SK-N-SH treated with all-trans-retinoic acid at 6 μM for 48 hours (cell line): Measurements from ENCODE around the gene GPR150.

Experiments
- ATAC-seq: fragments of 200-7000 bp; cut with Tn5 transposase; 3 replicates; pipeline ENCODE4 v1.9.1; 2020; ENCODE audit warnings: mild to moderate bottlenecking, moderate library complexity
- ARNTL ChIP-seq: fragments of 450-650 bp; formaldehyde crosslinking; IDR thresholded peaks from 2 replicates; pipeline ENCODE4 v1.5.0; 2020; ENCODE audit warnings: low read depth, mild to moderate bottlenecking, moderate library complexity, borderline replicate concordance
- BACH2 ChIP-seq: fragments of 250-450 bp; sonication (Bioruptor Pico); IDR thresholded peaks from 2 replicates; pipeline ENCODE4 v1.9.0; 2021; ENCODE audit warnings: mild to moderate bottlenecking, borderline replicate concordance
- CREB5 ChIP-seq: fragments of 250-450 bp; sonication (Bioruptor Pico); IDR thresholded peaks from 2 replicates; pipeline ENCODE4 v1.5.1; 2020; ENCODE audit warnings: low read depth, mild to moderate bottlenecking, moderate library complexity
- CSDC2 ChIP-seq: fragments of 250-450 bp; sonication (Bioruptor Pico); IDR thresholded peaks from 2 replicates; pipeline ENCODE4 v1.5.0; 2020; ENCODE audit warnings: mild to moderate bottlenecking, moderate library complexity
- CSRNP3 ChIP-seq: fragments of 250-450 bp; sonication (Bioruptor Pico); IDR thresholded peaks from 2 replicates; pipeline ENCODE4 v1.5.1; 2021; ENCODE audit warnings: mild to moderate bottlenecking, moderate library complexity
- ESRRG ChIP-seq: fragments of 250-450 bp; sonication (Bioruptor Pico); IDR thresholded peaks from 2 replicates; pipeline ENCODE4 v1.6.1; 2021; ENCODE audit warnings: mild to moderate bottlenecking
- GLIS3 ChIP-seq: fragments of 250-450 bp; sonication (Bioruptor Pico); IDR thresholded peaks from 2 replicates; pipeline ENCODE4 v1.5.0; 2020; ENCODE audit warnings: mild to moderate bottlenecking, moderate library complexity
- ISL1 ChIP-seq: fragments of 250-450 bp; sonication (Bioruptor Pico); IDR thresholded peaks from 2 replicates; pipeline ENCODE4 v2.1.2; 2022; ENCODE audit warnings: mild to moderate bottlenecking, moderate library complexity
- OSR1 ChIP-seq: fragments of 250-450 bp; sonication (Bioruptor Pico); IDR thresholded peaks from 2 replicates; pipeline ENCODE4 v1.8.0; 2022; ENCODE audit warnings: moderate library complexity, mild to moderate bottlenecking, inconsistent platforms
- PATZ1 ChIP-seq: fragments of 250-450 bp; sonication (Bioruptor Pico); IDR thresholded peaks from 2 replicates; pipeline ENCODE4 v1.8.0; 2020; ENCODE audit warnings: mild to moderate bottlenecking, moderate library complexity, borderline replicate concordance
- PPARA ChIP-seq: fragments of 250-450 bp; sonication (Bioruptor Pico); IDR thresholded peaks from 2 replicates; pipeline ENCODE4 v1.5.0; 2020; ENCODE audit warnings: mild to moderate bottlenecking, borderline replicate concordance
- RARB ChIP-seq: fragments of 250-450 bp; sonication (Bioruptor Pico); IDR thresholded peaks from 2 replicates; pipeline ENCODE4 v1.8.0; 2021; ENCODE audit warnings: mild to moderate bottlenecking, moderate library complexity
- SNAI2 ChIP-seq: fragments of 250-450 bp; sonication (Bioruptor Pico); IDR thresholded peaks from 2 replicates; pipeline ENCODE4 v1.5.0; 2020; ENCODE audit warnings: mild to moderate bottlenecking, moderate library complexity
- TCF4 ChIP-seq: fragments of 250-450 bp; sonication (Bioruptor Pico); IDR thresholded peaks from 2 replicates; pipeline ENCODE4 v1.8.0; 2021; ENCODE audit warnings: mild to moderate bottlenecking, moderate library complexity, borderline replicate concordance
- TOX ChIP-seq: fragments of 250-450 bp; sonication (Bioruptor Pico); IDR thresholded peaks from 2 replicates; pipeline ENCODE4 v1.8.0; 2021; ENCODE audit warnings: mild to moderate bottlenecking, moderate library complexity, borderline replicate concordance
- ZC3H10 ChIP-seq: fragments of 250-450 bp; sonication (Bioruptor Pico); IDR thresholded peaks from 2 replicates; pipeline ENCODE4 v1.5.1; 2021; ENCODE audit warnings: mild to moderate bottlenecking, moderate library complexity
- ZFP3 ChIP-seq: fragments of 250-450 bp; sonication (Bioruptor Pico); IDR thresholded peaks from 2 replicates; pipeline ENCODE4 v1.5.0; 2020; ENCODE audit warnings: mild to moderate bottlenecking, moderate library complexity
- ZFP30 ChIP-seq: fragments of 450-650 bp; formaldehyde crosslinking; IDR thresholded peaks from 2 replicates; pipeline ENCODE4 v1.5.0; 2022; ENCODE audit warnings: mild to moderate bottlenecking, moderate library complexity
- ZNF565 ChIP-seq: fragments of 450-650 bp; formaldehyde crosslinking; conservative IDR thresholded peaks from 2 replicates; pipeline ENCODE4 v1.5.0; 2020; ENCODE audit warnings: low read depth, mild to moderate bottlenecking, moderate library complexity
- ZNF70 ChIP-seq: fragments of 450-650 bp; formaldehyde crosslinking; IDR thresholded peaks from 2 replicates; pipeline ENCODE4 v1.5.0; 2020; ENCODE audit warnings: mild to moderate bottlenecking, moderate library complexity
- TF ChIP-seq, protein P1 (sequence below): fragments of 250-450 bp; sonication (Bioruptor Pico); IDR thresholded peaks from 2 replicates; pipeline ENCODE4 v1.5.0; 2020; ENCODE audit warnings: mild to moderate bottlenecking, moderate library complexity
- TF ChIP-seq, protein P2 (sequence below): fragments of 250-450 bp; sonication (Bioruptor Pico); IDR thresholded peaks from 2 replicates; pipeline ENCODE4 v1.8.0; 2021; ENCODE audit warnings: low read depth, mild to moderate bottlenecking, moderate library complexity, borderline replicate concordance

Gene GPR150

DNA sequence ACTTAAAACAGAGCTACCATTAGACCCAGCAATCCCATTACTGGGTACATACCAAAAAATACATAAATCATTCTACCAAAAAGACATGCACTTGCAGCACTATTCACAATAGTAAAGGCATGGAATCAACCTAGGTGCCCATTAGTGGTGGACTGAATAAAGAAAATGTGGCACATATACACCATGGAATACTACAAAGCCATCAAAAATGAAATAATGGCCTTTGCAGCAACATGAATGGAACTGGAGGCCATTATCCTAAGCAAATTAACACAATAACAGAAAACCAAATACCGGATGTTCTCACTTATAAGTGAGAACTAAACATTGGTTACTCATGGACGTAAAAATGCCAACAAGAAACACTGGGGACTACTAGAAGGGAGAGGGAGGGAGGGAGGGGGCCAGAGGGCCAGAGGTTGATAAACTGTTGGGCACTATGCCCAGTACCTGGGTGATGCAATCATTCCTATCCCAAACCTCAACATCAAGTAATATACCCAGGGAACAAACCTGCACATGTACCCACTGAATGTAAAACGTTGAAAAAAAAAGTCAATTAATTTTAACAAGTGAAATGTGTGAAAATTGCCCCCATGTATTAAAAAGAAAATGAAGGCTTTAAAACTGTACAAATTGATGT lies 24.5 kb upstream of the GPR150 start:
- no peak for ATAC-seq
- TF ChIP-seq RARB (no peak), ZFP3 (CRISPR knock-in tag) (no peak), ZC3H10 (CRISPR knock-in tag) (no peak), ZNF565 (CRISPR knock-in tag) (no peak), CSRNP3 (CRISPR knock-in tag) (no peak), ZFP30 (CRISPR knock-in tag) (no peak), ZNF70 (CRISPR knock-in tag) (no peak), TOX (CRISPR knock-in tag) (no peak), OSR1 (CRISPR knock-in tag) (no peak), CSDC2 (CRISPR knock-in tag) (no peak), PATZ1 (CRISPR knock-in tag) (no peak)

DNA sequence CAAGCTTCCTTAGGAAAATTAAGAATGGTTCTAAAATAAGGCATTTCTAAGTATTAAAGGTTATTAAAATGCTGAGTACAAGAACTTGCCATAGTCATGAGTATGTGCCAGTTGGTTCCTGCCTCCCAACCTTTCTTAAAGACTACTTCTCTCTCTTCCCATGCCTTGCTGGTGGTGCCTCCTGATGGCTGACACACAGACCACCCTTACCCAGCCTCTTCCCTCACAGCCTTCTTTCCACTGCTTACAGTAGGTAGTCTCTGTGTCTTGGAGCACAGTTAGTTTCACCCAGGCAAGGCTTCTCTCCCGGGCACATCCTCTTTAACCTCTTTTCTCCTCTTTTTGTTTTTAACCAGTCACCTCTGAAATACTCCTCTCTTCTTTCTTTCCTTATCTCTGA lies 20.6 kb upstream of the GPR150 start:
- ATAC-seq: no peak
- TF ChIP-seq, protein P1, sequence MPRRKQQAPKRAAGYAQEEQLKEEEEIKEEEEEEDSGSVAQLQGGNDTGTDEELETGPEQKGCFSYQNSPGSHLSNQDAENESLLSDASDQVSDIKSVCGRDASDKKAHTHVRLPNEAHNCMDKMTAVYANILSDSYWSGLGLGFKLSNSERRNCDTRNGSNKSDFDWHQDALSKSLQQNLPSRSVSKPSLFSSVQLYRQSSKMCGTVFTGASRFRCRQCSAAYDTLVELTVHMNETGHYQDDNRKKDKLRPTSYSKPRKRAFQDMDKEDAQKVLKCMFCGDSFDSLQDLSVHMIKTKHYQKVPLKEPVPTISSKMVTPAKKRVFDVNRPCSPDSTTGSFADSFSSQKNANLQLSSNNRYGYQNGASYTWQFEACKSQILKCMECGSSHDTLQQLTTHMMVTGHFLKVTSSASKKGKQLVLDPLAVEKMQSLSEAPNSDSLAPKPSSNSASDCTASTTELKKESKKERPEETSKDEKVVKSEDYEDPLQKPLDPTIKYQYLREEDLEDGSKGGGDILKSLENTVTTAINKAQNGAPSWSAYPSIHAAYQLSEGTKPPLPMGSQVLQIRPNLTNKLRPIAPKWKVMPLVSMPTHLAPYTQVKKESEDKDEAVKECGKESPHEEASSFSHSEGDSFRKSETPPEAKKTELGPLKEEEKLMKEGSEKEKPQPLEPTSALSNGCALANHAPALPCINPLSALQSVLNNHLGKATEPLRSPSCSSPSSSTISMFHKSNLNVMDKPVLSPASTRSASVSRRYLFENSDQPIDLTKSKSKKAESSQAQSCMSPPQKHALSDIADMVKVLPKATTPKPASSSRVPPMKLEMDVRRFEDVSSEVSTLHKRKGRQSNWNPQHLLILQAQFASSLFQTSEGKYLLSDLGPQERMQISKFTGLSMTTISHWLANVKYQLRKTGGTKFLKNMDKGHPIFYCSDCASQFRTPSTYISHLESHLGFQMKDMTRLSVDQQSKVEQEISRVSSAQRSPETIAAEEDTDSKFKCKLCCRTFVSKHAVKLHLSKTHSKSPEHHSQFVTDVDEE: no peak
- TF ChIP-seq ZFP30 (CRISPR knock-in tag) (no peak), OSR1 (CRISPR knock-in tag) (no peak), RARB (no peak), ISL1 (CRISPR knock-in tag) (no peak), ZC3H10 (CRISPR knock-in tag) (no peak), TOX (CRISPR knock-in tag) (no peak), ZFP3 (CRISPR knock-in tag) (no peak), PPARA (CRISPR knock-in tag) (no peak), GLIS3 (CRISPR knock-in tag) (no peak), TCF4 (CRISPR knock-in tag) (no peak), CSDC2 (CRISPR knock-in tag) (no peak), CREB5 (CRISPR knock-in tag) (no peak), SNAI2 (CRISPR knock-in tag) (no peak), ESRRG (CRISPR knock-in tag) (no peak), BACH2 (CRISPR knock-in tag) (no peak), ARNTL (CRISPR knock-in tag) (no peak), CSRNP3 (CRISPR knock-in tag) (no peak), PATZ1 (CRISPR knock-in tag) (no peak)
- TF ChIP-seq, protein P2, sequence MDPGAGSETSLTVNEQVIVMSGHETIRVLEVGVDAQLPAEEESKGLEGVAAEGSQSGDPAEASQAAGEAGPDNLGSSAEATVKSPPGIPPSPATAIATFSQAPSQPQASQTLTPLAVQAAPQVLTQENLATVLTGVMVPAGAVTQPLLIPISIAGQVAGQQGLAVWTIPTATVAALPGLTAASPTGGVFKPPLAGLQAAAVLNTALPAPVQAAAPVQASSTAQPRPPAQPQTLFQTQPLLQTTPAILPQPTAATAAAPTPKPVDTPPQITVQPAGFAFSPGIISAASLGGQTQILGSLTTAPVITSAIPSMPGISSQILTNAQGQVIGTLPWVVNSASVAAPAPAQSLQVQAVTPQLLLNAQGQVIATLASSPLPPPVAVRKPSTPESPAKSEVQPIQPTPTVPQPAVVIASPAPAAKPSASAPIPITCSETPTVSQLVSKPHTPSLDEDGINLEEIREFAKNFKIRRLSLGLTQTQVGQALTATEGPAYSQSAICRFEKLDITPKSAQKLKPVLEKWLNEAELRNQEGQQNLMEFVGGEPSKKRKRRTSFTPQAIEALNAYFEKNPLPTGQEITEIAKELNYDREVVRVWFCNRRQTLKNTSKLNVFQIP (CRISPR knock-in tag): no peak
- TF ChIP-seq, all 23 proteins: peak for 0
